Esophagus muscularis mucosa (tissue), 3 donors: ENCODE measurements around the gene AGAP5.
"Not testable (repeated sequence)": the region's sequence is repeated elsewhere in the genome, so short reads cannot be mapped to it uniquely, and the experiment has no call there.

Experiments used
- EP300 ChIP-seq: sonication (generic); formaldehyde crosslinking; IDR thresholded peaks from one replicate; pipeline ENCODE4 v1.6.1; 2017; ENCODE audit warnings: antibody characterized with exemption
- TF ChIP-seq, protein P1 (sequence below), 3 experiments: fragments of 200-600 bp in 2 of 3; fragments of 450-650 bp in 1 of 3; sonication (generic) in 2 of 3; IDR thresholded peaks; one replicate each; pipeline ENCODE4 v1.5.1; 2017 to 2019; ENCODE audit warnings: antibody characterized with exemption in 3 of 3, mild to moderate bottlenecking in 2 of 3, moderate library complexity in 1 of 3

DNA sequence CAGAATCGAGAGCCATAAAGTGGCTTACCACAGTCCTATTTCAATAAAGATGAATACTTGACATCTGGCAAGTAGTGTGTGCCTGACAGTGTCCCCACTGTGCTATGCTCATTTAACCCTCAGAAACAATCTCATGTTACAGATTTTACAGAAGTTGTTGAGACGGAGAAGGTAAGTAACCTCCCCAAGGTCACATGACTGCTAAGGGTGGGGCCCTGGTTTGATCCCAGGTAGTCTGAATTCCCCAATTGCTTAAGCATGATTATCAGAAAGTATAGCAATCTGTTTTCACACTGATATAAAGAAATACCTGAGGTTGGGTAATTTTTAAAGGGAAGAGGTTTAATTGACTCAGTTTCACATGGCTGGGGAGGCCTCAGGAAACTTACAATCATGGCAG lies 910 bp upstream of the AGAP5 start:
- TF ChIP-seq, protein P1, sequence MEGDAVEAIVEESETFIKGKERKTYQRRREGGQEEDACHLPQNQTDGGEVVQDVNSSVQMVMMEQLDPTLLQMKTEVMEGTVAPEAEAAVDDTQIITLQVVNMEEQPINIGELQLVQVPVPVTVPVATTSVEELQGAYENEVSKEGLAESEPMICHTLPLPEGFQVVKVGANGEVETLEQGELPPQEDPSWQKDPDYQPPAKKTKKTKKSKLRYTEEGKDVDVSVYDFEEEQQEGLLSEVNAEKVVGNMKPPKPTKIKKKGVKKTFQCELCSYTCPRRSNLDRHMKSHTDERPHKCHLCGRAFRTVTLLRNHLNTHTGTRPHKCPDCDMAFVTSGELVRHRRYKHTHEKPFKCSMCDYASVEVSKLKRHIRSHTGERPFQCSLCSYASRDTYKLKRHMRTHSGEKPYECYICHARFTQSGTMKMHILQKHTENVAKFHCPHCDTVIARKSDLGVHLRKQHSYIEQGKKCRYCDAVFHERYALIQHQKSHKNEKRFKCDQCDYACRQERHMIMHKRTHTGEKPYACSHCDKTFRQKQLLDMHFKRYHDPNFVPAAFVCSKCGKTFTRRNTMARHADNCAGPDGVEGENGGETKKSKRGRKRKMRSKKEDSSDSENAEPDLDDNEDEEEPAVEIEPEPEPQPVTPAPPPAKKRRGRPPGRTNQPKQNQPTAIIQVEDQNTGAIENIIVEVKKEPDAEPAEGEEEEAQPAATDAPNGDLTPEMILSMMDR (IDR thresholded peaks at IDR 0.05) = not testable (repeated sequence)
- not testable (repeated sequence) for TF ChIP-seq EP300
